Central memory CD8-positive, alpha-beta T cell (primary cell): Measurements from ENCODE around the gene ANXA7.

Experiments
- ATAC-seq: fragments of 150-1000 bp; cut with Tn5 transposase; replicated peaks from 2 replicates; pipeline ENCODE4 v1.10.0; 2022; ENCODE audit warnings: mild to moderate bottlenecking, moderate FRiP score, moderate number of reproducible peaks; ENCODE audit not compliant: poor library complexity, severe bottlenecking; ENCODE audit errors: extremely low read depth
- DNase-seq, 2 donors: peaks; one replicate each; pipeline ENCODE4 v3.0.0; 2021; ENCODE audit warnings: low spot score in 2 of 2
- H3K27ac Mint-ChIP-seq: one replicate; pipeline ENCODE4 v1.8.0; 2022; ENCODE audit warnings: low read depth, mild to moderate bottlenecking, moderate library complexity, mixed read lengths
- H3K27me3 Mint-ChIP-seq: one replicate; pipeline ENCODE4 v1.8.0; 2022; ENCODE audit warnings: mixed read lengths
- H3K36me3 Mint-ChIP-seq: one replicate; pipeline ENCODE4 v1.8.0; 2022; ENCODE audit warnings: mild to moderate bottlenecking, moderate library complexity, mixed read lengths; ENCODE audit not compliant: insufficient read depth
- H3K4me1 Mint-ChIP-seq: one replicate; pipeline ENCODE4 v1.8.0; 2022; ENCODE audit warnings: mixed read lengths
- H3K4me3 Mint-ChIP-seq: one replicate; pipeline ENCODE4 v1.8.0; 2022; ENCODE audit warnings: mild to moderate bottlenecking, moderate library complexity, mixed read lengths
- H3K9me3 Mint-ChIP-seq: one replicate; pipeline ENCODE4 v1.8.0; 2022; ENCODE audit warnings: mixed read lengths

Gene ANXA7

GRCh38 chr10:73413528-73414229 lies at the start of gene ANXA7:
ANXA7 (minus strand) TSS chr10:73414058; CDS start chr10:73400856, 13,202 bp downstream.
- peaks cover 43% of the 10 kb centered on the region for H3K4me1 Mint-ChIP-seq
- H3K4me3 Mint-ChIP-seq: peak within 1 kb of the TSS; percentile 91
- peak; percentile 73 to 82 for DNase-seq
- peak within 1 kb of the TSS; percentile 90 for H3K27ac Mint-ChIP-seq
- no peaks in the 10 kb centered on the region for H3K9me3 Mint-ChIP-seq
- peak; percentile 93 for ATAC-seq
- H3K36me3 Mint-ChIP-seq: peaks cover 10% of the 10 kb centered on the region
- no peaks in the 10 kb centered on the region for H3K27me3 Mint-ChIP-seq

- H3K4me3 Mint-ChIP-seq: no peak overlapping the region
- H3K27me3 Mint-ChIP-seq: no peaks in the 10 kb centered on the region
- no peaks in the 10 kb centered on the region for H3K9me3 Mint-ChIP-seq
- ATAC-seq (no peak), DNase-seq (no peak)
- H3K27ac Mint-ChIP-seq: no peak overlapping the region
- H3K4me1 Mint-ChIP-seq: no peaks in the 10 kb centered on the region
- H3K36me3 Mint-ChIP-seq: peaks cover 24% of the 10 kb centered on the region
Measured at GRCh38 chr10:73460897-73461296, 47.0 kb upstream of the ANXA7 start.

GRCh38 chr10:73459683-73460314 lies 45.9 kb upstream of the ANXA7 start:
- no peak for ATAC-seq
- H3K27ac Mint-ChIP-seq: no peak overlapping the region
- peaks cover 16% of the 10 kb centered on the region for H3K36me3 Mint-ChIP-seq
- no peaks in the 10 kb centered on the region for H3K9me3 Mint-ChIP-seq
- no peak overlapping the region for H3K4me3 Mint-ChIP-seq
- H3K4me1 Mint-ChIP-seq: no peaks in the 10 kb centered on the region
- no peaks in the 10 kb centered on the region for H3K27me3 Mint-ChIP-seq
- DNase-seq: no peak

- DNase-seq (no peak), ATAC-seq (no peak)
- Mint-ChIP-seq H3K4me3 (no peak overlapping the region), H3K4me1 (no peaks in the 10 kb centered on the region), H3K27ac (peak overlapping the region; percentile 29), H3K27me3 (no peaks in the 10 kb centered on the region), H3K36me3 (peaks cover 17% of the 10 kb centered on the region), H3K9me3 (no peaks in the 10 kb centered on the region)
Measured at GRCh38 chr10:73456187-73456890, 42.5 kb upstream of the ANXA7 start.

GRCh38 chr10:73449113-73449512 lies 35.3 kb upstream of the ANXA7 start:
- Mint-ChIP-seq H3K27ac (no peak overlapping the region), H3K4me1 (no peaks in the 10 kb centered on the region), H3K27me3 (no peaks in the 10 kb centered on the region), H3K4me3 (no peak overlapping the region), H3K9me3 (no peaks in the 10 kb centered on the region), H3K36me3 (peaks cover 30% of the 10 kb centered on the region)
- ATAC-seq (no peak), DNase-seq (no peak)

GRCh38 chr10:73448384-73448783 lies 34.5 kb upstream of the ANXA7 start:
- DNase-seq: no peak
- peak overlapping the region; percentile 27 for H3K27ac Mint-ChIP-seq
- no peaks in the 10 kb centered on the region for H3K9me3 Mint-ChIP-seq
- no peak for ATAC-seq
- no peaks in the 10 kb centered on the region for H3K27me3 Mint-ChIP-seq
- no peaks in the 10 kb centered on the region for H3K4me1 Mint-ChIP-seq
- no peak overlapping the region for H3K4me3 Mint-ChIP-seq
- peaks cover 30% of the 10 kb centered on the region for H3K36me3 Mint-ChIP-seq

GRCh38 chr10:73446926-73447325 lies 33.1 kb upstream of the ANXA7 start:
- Mint-ChIP-seq H3K27me3 (no peaks in the 10 kb centered on the region), H3K9me3 (no peaks in the 10 kb centered on the region), H3K4me3 (no peak overlapping the region), H3K27ac (no peak overlapping the region), H3K36me3 (peaks cover 28% of the 10 kb centered on the region), H3K4me1 (no peaks in the 10 kb centered on the region)
- no peak for DNase-seq
- no peak for ATAC-seq

GRCh38 chr10:73444457-73444856 lies 30.6 kb upstream of the ANXA7 start:
- Mint-ChIP-seq H3K36me3 (peaks cover 32% of the 10 kb centered on the region), H3K4me3 (no peak overlapping the region)
- ATAC-seq: no peak

GRCh38 chr10:73439605-73440312 lies 25.9 kb upstream of the ANXA7 start:
- Mint-ChIP-seq H3K4me3 (no peak overlapping the region), H3K27me3 (no peaks in the 10 kb centered on the region), H3K4me1 (no peaks in the 10 kb centered on the region), H3K9me3 (no peaks in the 10 kb centered on the region), H3K27ac (peak overlapping the region; percentile 35), H3K36me3 (peaks cover 23% of the 10 kb centered on the region)
- no peak for DNase-seq
- ATAC-seq: no peak

More at GRCh38 chr10:73444457-73444856, 30.6 kb upstream of the ANXA7 start:
- Mint-ChIP-seq H3K4me1 (no peaks in the 10 kb centered on the region), H3K27ac (no peak overlapping the region), H3K9me3 (no peaks in the 10 kb centered on the region), H3K27me3 (no peaks in the 10 kb centered on the region)
- no peak for DNase-seq

- DNase-seq (no peak), ATAC-seq (no peak)
- no peaks in the 10 kb centered on the region for H3K4me1 Mint-ChIP-seq
- peaks cover 21% of the 10 kb centered on the region for H3K36me3 Mint-ChIP-seq
- no peak overlapping the region for H3K27ac Mint-ChIP-seq
- no peaks in the 10 kb centered on the region for H3K27me3 Mint-ChIP-seq
- H3K4me3 Mint-ChIP-seq: no peak overlapping the region
- no peaks in the 10 kb centered on the region for H3K9me3 Mint-ChIP-seq
Measured at GRCh38 chr10:73439055-73439454, 25.2 kb upstream of the ANXA7 start.

GRCh38 chr10:73433538-73433867 lies 19.6 kb upstream of the ANXA7 start, which contains the start of gene MSS51:
MSS51 (minus strand) TSS chr10:73433561; CDS start chr10:73428284, 5,277 bp downstream.
- no peaks in the 10 kb centered on the region for H3K27me3 Mint-ChIP-seq
- DNase-seq (no peak), ATAC-seq (no peak)
- peak within 1 kb of the TSS; percentile 34 for H3K27ac Mint-ChIP-seq
- H3K4me1 Mint-ChIP-seq: no peaks in the 10 kb centered on the region
- H3K36me3 Mint-ChIP-seq: peaks cover 14% of the 10 kb centered on the region
- H3K4me3 Mint-ChIP-seq: no peak within 1 kb of the TSS
- H3K9me3 Mint-ChIP-seq: no peaks in the 10 kb centered on the region

- Mint-ChIP-seq H3K27ac (peak overlapping the region; percentile 34), H3K36me3 (peaks cover 14% of the 10 kb centered on the region), H3K4me3 (no peak overlapping the region), H3K4me1 (no peaks in the 10 kb centered on the region), H3K9me3 (no peaks in the 10 kb centered on the region), H3K27me3 (no peaks in the 10 kb centered on the region)
- DNase-seq (no peak), ATAC-seq (no peak)
Measured at GRCh38 chr10:73432646-73433537, 19.0 kb upstream of the ANXA7 start.
